Mesenteric fat pad (tissue), 1 donor: ENCODE data around the gene SNX18. TPM values are rescaled to one million over a fixed set of nuclear protein-coding genes. Genes with fewer than 3 reads are reported as not detected.
"Not testable (repeated sequence)": the region's sequence is repeated elsewhere in the genome, so short reads cannot be mapped to it uniquely, and the experiment has no call there.

Experiments used
- DNase-seq: peaks from one replicate; pipeline ENCODE4 v3.0.0-alpha.2; 2020; ENCODE audit warnings: low spot score
- long read RNA-seq: library from polyadenylated mRNA; unstranded; transcript quantifications from one replicate; pipeline ENCODE4 v2.0.0, GENCODE V29; 2020
- total RNA-seq: library from RNA; stranded (reverse); fragmentation: NEBNext Ultra II Directional; extraction: Animal tissue kit (Norgen Biotek cat#: 25700); gene quantifications from one replicate; pipeline ENCODE4 v1.2.1, GENCODE V29; 2021
- donor health status: DM: yes; HTN: yes; CAD: no.

The SNX18 gene
- 35.3 TPM for total RNA-seq
- long read RNA-seq, full-length matches to known transcripts: 6 of 8 reads
- long read RNA-seq, partial matches to known transcripts: 0 of 8 reads
- long read RNA-seq, other reads (novel, unspliced or antisense): 2 of 8 reads

- peak; percentile 98 for DNase-seq
Measured at GRCh38 chr5:54517512-54518145, at the start of gene SNX18. SNX18 (plus strand) TSS chr5:54517759; CDS start chr5:54517953, 194 bp downstream.

- DNase-seq: no peak
Measured at GRCh38 chr5:54469622-54470021, 47.9 kb upstream of the SNX18 start.

GRCh38 chr5:54470128-54470527 is 47.4 kb upstream of the SNX18 start:
- no peak for DNase-seq

- DNase-seq: no peak
Measured at GRCh38 chr5:54470677-54471076, 46.9 kb upstream of the SNX18 start.

GRCh38 chr5:54471398-54471797 is 46.2 kb upstream of the SNX18 start:
- no peak for DNase-seq

- DNase-seq: no peak
Measured at GRCh38 chr5:54476682-54477081, 40.9 kb upstream of the SNX18 start.

- DNase-seq: no peak
Measured at GRCh38 chr5:54477941-54478478, 39.5 kb upstream of the SNX18 start.

GRCh38 chr5:54480296-54480695 is 37.3 kb upstream of the SNX18 start:
- no peak for DNase-seq

GRCh38 chr5:54484219-54484894 is 33.2 kb upstream of the SNX18 start:
- no peak for DNase-seq

GRCh38 chr5:54485659-54486058 is 31.9 kb upstream of the SNX18 start:
- not testable (repeated sequence) for DNase-seq

GRCh38 chr5:54489648-54489979 is 27.9 kb upstream of the SNX18 start:
- DNase-seq: not testable (repeated sequence)

- no peak for DNase-seq
Measured at GRCh38 chr5:54491326-54491725, 26.2 kb upstream of the SNX18 start.

- DNase-seq: no peak
Measured at GRCh38 chr5:54492178-54492577, 25.4 kb upstream of the SNX18 start.

- no peak for DNase-seq
Measured at GRCh38 chr5:54495027-54495426, 22.5 kb upstream of the SNX18 start.

- no peak for DNase-seq
Measured at GRCh38 chr5:54514291-54514690, 3.3 kb upstream of the SNX18 start.

- DNase-seq: no peak
Measured at GRCh38 chr5:54514841-54515432, 2.6 kb upstream of the SNX18 start.

- no peak for DNase-seq
Measured at GRCh38 chr5:54515634-54516033, 1.9 kb upstream of the SNX18 start.

- no peak for DNase-seq
Measured at GRCh38 chr5:54516051-54516655, 1.4 kb upstream of the SNX18 start.

GRCh38 chr5:54517174-54517511 is 416 bp upstream of the SNX18 start:
- DNase-seq: no peak

- no peak for DNase-seq
Measured at GRCh38 chr5:54518146-54518817, 723 bp downstream of the SNX18 start.

- no peak for DNase-seq
Measured at GRCh38 chr5:54518818-54519508, 1.4 kb downstream of the SNX18 start.
